Stimulated activated CD4-positive, alpha-beta T cell treated with anti-CD3 and anti-CD28 coated beads, Interleukin-15, amount 100 ng/mL, for 24 hours (primary cell): Measurements from ENCODE around the gene UBFD1.
"Not testable (repeated sequence)": the region's sequence is repeated elsewhere in the genome, so short reads cannot be mapped to it uniquely, and the experiment has no call there.

Experiments used
- DNase-seq: peaks from one replicate; pipeline ENCODE4 v3.0.0-alpha.2; 2020

The UBFD1 gene

DNA sequence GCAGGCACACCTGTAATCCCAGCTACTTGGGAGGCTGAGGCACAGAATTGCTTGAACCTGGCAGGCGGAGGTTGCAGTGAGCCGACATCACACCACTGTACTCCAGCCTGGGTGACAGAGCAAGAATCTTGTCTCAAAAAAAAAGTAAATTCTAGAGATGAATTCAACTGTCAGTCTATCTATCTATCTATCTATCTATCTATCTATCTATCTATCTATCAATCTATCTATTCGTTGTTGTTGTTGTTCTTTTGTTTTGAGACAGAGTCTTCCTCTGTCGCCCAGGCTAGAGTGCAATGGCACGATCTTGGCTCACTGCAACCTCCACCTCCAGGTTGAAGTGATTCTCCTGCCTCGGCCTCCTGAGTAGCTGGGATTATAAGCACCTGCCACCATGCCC is 53.4 kb downstream of the UBFD1 start:
- DNase-seq: not testable (repeated sequence)

GRCh38 chr16:23611936-23612335 is 54.4 kb downstream of the UBFD1 start:
- DNase-seq: no peak

GRCh38 chr16:23615805-23616204 is 58.3 kb downstream of the UBFD1 start:
- DNase-seq: no peak
